Colonic mucosa (tissue), 4 donors: ENCODE data around the gene RNASE9. TPM values are rescaled to one million over a fixed set of nuclear protein-coding genes. Genes with fewer than 3 reads are reported as not detected.
"Not testable (repeated sequence)": the region's sequence is repeated elsewhere in the genome, so short reads cannot be mapped to it uniquely, and the experiment has no call there.

ENCODE experiments used
- DNase-seq: peaks from one replicate; pipeline ENCODE4 v3.0.0-alpha.2; 2020
- H3K27ac ChIP-seq: fragments of 200-600 bp; one replicate; pipeline ENCODE4 v1.8.0; 2021
- H3K27me3 ChIP-seq: fragments of 200-600 bp; one replicate; pipeline ENCODE4 v1.8.0; 2021
- H3K36me3 ChIP-seq: fragments of 200-600 bp; one replicate; pipeline ENCODE4 v1.8.0; 2021
- H3K4me1 ChIP-seq: fragments of 200-600 bp; one replicate; pipeline ENCODE4 v1.8.0; 2021; ENCODE audit warnings: mild to moderate bottlenecking
- H3K4me3 ChIP-seq: fragments of 200-600 bp; one replicate; pipeline ENCODE4 v1.8.0; 2021
- H3K9ac ChIP-seq, 2 donors: one replicate each; pipeline ENCODE4 v1.7.0; 2013; ENCODE audit warnings: control low read depth in 2 of 2, low read depth in 2 of 2, low read length in 2 of 2
- H3K9me3 ChIP-seq: fragments of 200-600 bp; one replicate; pipeline ENCODE4 v1.8.0; 2021
- intact Hi-C: fragments of 100-400 bp; cut with DNase I; formaldehyde crosslinking; loops from one replicate; pipeline ENCODE4 v1.14.1; 2022
- total RNA-seq, 2 donors: library from RNA; stranded (reverse); fragmentation: NEBNext Ultra II Directional in 1 of 2; extraction: Animal tissue kit (Norgen Biotek cat#: 25700) in 1 of 2; gene quantifications; one replicate each; pipeline ENCODE4 v1.2.1, GENCODE V29; 2021
- TF ChIP-seq, protein P1 (sequence below): fragments of 200-600 bp; IDR thresholded peaks from one replicate; pipeline ENCODE4 v1.8.0; 2022; ENCODE audit warnings: antibody characterized with exemption, mild to moderate bottlenecking
- donor health status: healthy.
- donor health status: DM: no; HTN: no; CAD: no.
- donor health status: DM: no; HTN: no; CAD: no.

RNASE9 gene
- total RNA-seq, 2 donors from 2014 or later, result not detected

DNA sequence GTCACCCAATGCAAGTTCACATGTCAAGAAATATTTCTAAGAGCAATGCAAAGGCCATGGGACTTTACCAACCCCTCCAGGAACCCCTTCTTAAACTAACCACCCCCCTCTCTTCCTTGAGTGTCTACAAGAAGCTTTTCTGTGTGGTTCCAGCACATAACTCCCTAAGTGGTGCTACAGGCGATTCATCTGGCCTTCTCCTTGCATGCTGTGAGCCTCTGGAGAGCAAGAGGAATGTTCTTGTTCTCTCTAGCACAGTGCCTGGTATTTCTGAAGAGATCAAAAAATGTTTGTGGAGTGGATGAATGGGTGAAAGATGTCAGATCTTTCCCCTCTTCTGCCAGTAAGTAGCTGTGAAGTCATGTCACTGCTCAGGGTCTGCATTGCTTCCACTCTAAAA is 36.3 kb upstream of the RNASE9 start:
- intact Hi-C loops, result no loop called here

DNA sequence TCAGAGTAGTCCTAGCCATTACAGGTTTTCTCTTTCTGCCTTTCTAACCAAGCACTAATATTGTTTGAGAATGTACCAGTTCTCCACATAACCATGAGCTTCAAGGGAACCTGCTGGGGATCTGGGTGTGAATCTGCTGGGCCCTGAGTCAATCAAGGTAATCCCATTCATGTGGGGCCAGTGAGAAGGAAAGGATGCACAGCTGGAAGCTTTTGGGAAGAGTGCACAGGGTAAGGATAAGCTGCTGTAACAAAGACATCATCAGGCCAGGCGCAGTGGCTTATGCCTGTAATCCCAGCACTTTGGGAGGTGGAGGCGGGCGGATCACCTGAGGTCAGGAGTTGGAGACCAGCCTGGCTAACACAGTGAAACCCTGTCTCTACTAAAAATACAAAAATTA is 34.9 kb upstream of the RNASE9 start:
- H3K4me3 ChIP-seq, intact Hi-C loops, DNase-seq, H3K27me3 ChIP-seq, H3K9me3 ChIP-seq, H3K4me1 ChIP-seq, H3K36me3 ChIP-seq, H3K9ac ChIP-seq, H3K27ac ChIP-seq: not testable (repeated sequence)

More for the DNA sequence above, 36.3 kb upstream of the RNASE9 start:
- Histone ChIP-seq H3K27me3 (no peaks in the 10 kb centered on the region), H3K27ac (no peak overlapping the region), H3K36me3 (no peaks in the 10 kb centered on the region), H3K9ac (no peak overlapping the region), H3K9me3 (no peaks in the 10 kb centered on the region), H3K4me3 (no peak overlapping the region), H3K4me1 (no peaks in the 10 kb centered on the region)
- TF ChIP-seq, protein P1, sequence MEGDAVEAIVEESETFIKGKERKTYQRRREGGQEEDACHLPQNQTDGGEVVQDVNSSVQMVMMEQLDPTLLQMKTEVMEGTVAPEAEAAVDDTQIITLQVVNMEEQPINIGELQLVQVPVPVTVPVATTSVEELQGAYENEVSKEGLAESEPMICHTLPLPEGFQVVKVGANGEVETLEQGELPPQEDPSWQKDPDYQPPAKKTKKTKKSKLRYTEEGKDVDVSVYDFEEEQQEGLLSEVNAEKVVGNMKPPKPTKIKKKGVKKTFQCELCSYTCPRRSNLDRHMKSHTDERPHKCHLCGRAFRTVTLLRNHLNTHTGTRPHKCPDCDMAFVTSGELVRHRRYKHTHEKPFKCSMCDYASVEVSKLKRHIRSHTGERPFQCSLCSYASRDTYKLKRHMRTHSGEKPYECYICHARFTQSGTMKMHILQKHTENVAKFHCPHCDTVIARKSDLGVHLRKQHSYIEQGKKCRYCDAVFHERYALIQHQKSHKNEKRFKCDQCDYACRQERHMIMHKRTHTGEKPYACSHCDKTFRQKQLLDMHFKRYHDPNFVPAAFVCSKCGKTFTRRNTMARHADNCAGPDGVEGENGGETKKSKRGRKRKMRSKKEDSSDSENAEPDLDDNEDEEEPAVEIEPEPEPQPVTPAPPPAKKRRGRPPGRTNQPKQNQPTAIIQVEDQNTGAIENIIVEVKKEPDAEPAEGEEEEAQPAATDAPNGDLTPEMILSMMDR, result no peak
- no peak for DNase-seq

DNA sequence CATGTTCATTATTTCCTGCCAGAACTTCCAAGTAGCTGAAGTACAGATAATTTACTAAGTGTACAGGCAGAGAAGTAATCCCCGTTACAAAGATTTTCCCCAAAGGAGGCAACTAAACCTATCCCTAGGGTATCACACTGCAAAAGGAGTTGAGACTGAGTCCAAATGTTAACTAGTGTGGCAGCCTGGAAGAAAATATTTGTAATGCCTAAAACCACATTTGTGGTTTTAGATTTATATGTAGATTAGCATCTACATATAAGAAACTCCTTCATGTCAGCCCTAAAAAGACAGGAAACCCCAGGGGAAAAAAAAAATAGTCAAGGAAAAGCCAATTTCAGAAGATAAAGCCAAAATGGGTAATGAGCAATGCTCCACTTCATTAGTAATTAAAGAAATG is 31.7 kb upstream of the RNASE9 start:
- no peak overlapping the region for H3K4me3 ChIP-seq
- intact Hi-C loops, result no loop called here
- H3K4me1 ChIP-seq, result no peaks in the 10 kb centered on the region
- no peaks in the 10 kb centered on the region for H3K27me3 ChIP-seq
- no peak overlapping the region for H3K27ac ChIP-seq
- H3K9ac ChIP-seq, result no peak overlapping the region
- TF ChIP-seq, protein P1, result no peak
- DNase-seq, result no peak
- H3K36me3 ChIP-seq, result no peaks in the 10 kb centered on the region
- no peaks in the 10 kb centered on the region for H3K9me3 ChIP-seq

DNA sequence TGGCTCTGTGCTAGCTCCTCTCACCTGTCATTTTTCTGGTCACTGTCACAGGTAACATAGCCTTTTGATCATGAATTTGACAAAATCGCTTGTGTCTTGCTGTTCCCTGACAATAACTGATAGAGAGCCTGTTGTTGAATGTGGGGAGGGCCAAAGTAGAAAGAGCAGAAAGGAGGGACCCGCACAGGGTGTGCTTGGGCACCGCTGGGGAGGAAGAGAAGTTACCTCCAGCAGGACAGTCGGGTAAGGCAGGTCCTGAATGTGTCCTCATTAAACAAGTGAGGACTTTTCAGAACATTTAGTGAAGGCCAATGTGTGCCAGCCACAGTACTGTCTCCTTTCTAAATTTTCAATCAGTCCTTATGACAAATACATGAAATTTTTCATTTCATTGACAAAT is 30.4 kb upstream of the RNASE9 start, which contains the start of gene RNASE12:
RNASE12 (minus strand) TSS at position 142 of the 400 bp plus-strand sequence. CDS start 653 bp downstream, outside the sequence.
- Histone ChIP-seq H3K9me3 (no peaks in the 10 kb centered on the region), H3K36me3 (no peaks in the 10 kb centered on the region), H3K27me3 (no peaks in the 10 kb centered on the region), H3K9ac (no peak within 1 kb of the TSS), H3K27ac (no peak within 1 kb of the TSS), H3K4me3 (no peak within 1 kb of the TSS), H3K4me1 (no peaks in the 10 kb centered on the region)
- TF ChIP-seq, protein P1, result no peak
- intact Hi-C loops, result no loop called here
- DNase-seq, result no peak

DNA sequence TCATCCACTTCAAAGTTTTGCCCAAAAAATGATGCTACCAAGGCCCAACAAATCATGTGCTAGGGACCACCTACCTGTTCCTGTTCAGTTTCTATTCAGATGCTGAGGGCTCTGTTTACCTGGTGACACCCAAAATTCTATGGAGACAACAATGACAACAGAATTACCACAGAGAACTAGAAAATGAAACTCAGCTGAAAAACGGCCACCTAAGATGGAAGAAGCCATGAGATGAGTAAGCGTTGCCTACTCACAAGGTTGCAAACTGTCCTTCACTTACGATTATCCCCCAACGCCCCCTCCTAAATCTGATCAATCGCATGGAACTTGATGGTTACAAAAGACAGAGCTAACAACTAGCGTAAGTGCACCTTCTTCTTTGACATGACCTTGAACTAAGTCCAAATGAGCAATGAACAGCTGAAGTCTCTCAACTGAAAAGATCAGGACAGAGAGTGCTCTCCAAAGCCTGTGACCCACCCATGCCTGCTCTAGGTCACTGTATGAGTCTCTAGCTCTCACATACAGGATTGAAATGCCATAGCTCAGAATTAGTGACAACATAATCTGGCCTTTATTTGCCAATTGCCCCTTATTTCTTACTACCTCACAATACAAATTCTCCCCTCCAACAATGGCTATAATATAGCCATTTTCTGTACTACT is 26.8 kb upstream of the RNASE9 start, which contains the start of gene RNASE11:
RNASE11 (minus strand) TSS at position 513 of the 666 bp plus-strand sequence.
- TF ChIP-seq, protein P1, result no peak
- Histone ChIP-seq H3K9ac (no peak within 1 kb of the TSS), H3K27me3 (no peaks in the 10 kb centered on the region), H3K4me3 (no peak within 1 kb of the TSS), H3K36me3 (no peaks in the 10 kb centered on the region), H3K27ac (no peak within 1 kb of the TSS), H3K4me1 (no peaks in the 10 kb centered on the region), H3K9me3 (no peaks in the 10 kb centered on the region)
- DNase-seq, result no peak
- intact Hi-C loops, result no loop called here

DNA sequence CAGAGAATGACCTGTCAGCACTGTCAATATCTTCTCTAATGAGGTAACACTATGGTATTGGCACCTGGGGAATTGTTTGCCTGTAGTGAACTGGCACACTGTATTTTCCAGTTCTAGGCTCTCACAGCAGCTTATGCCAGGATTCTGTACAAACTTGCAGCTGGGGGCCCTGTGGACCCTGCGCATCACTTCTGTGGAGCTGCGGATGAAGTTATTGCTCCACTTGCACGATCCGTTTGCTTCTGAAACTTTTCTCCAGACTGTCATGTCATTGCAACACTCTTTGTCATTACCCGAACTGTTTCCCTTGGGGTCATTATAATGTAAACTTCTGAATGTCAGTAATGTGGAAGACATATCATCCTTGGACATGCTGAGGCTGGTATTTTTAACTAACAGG is 23.1 kb upstream of the RNASE9 start:
- H3K27me3 ChIP-seq, result no peaks in the 10 kb centered on the region
- intact Hi-C loops, result no loop called here
- no peak overlapping the region for H3K4me3 ChIP-seq
- no peaks in the 10 kb centered on the region for H3K9me3 ChIP-seq
- H3K4me1 ChIP-seq, result no peaks in the 10 kb centered on the region
- H3K9ac ChIP-seq, result no peak overlapping the region
- no peak for DNase-seq
- no peaks in the 10 kb centered on the region for H3K36me3 ChIP-seq
- no peak overlapping the region for H3K27ac ChIP-seq
- TF ChIP-seq, protein P1, result no peak
